Pons (tissue), 1 donor: ENCODE data around the gene RRP8.

Experiments
- DNase-seq: peaks from one replicate; pipeline ENCODE4 v3.0.0-alpha.2; 2016; ENCODE audit warnings: low spot score

The RRP8 gene

DNA sequence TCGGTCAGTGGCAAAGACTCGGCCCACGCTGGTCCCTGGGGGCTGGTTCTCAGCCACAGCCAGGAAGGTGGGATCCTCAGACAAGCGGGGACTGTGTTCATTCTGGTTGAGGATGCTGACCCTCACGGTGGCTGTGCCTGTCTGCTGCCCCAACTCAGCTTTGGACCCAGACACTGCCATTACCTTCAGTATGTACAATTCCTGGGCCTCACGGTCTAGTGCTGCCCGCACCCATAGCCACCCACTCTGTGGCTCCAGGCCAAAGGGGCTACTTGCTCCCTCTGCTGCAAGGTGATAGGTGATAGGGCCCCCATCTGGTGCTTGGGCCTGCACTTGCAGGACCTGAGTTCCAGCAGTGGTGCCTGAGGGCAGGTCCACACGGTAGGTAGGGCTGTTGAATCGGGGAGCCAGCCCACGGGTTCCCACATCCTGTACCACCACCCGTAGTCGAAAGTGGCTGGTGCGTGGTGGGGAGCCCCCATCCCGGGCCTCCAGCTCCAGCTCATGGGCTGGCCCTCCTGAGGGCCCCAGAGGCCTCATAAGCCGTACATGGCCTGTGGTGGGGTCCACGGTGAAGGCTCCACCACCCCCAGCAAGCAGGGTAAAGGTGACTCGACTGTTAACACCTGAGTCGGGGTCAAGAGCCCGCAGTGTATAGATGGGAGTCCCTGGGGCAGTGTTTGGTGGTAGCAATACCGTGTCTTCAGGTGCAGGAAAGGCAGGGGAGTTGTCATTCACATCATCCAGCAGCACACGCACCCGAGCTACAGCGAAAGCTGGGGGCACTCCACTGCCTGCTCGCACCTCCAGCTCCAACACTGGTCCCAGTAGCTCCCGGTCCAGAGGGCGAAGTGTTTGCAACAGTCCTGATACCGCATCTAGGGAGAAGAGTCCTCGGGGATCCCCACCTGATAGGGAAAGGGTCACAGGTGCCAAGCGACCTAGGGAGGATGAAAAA lies 29.0 kb upstream of the RRP8 start:
- no peak for DNase-seq

DNA sequence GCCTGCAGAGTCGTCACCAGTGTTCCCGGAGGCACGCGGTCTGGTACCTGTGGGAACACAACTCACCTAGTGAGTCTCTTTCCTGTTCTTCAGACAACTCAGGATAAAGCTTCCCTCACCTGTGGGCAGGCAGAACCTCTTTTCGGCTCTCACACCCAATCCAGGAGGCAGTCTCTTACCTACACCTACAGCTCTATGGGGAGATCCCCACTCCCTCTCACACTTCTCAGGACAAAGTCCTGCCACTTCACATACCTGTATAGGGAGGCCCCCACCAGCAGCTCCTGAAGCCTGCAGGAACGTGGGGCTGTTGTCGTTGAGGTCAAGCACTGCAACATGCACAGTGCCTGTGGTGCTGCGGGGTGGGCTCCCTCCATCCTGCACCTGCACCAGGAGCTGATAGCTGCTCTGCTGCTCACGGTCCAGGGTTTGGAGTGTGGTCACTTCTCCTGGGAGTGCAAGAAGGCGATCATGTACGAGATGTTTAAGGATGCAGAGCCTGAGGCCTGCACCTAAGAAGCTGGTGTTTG lies 28.0 kb upstream of the RRP8 start:
- DNase-seq = no peak

DNA sequence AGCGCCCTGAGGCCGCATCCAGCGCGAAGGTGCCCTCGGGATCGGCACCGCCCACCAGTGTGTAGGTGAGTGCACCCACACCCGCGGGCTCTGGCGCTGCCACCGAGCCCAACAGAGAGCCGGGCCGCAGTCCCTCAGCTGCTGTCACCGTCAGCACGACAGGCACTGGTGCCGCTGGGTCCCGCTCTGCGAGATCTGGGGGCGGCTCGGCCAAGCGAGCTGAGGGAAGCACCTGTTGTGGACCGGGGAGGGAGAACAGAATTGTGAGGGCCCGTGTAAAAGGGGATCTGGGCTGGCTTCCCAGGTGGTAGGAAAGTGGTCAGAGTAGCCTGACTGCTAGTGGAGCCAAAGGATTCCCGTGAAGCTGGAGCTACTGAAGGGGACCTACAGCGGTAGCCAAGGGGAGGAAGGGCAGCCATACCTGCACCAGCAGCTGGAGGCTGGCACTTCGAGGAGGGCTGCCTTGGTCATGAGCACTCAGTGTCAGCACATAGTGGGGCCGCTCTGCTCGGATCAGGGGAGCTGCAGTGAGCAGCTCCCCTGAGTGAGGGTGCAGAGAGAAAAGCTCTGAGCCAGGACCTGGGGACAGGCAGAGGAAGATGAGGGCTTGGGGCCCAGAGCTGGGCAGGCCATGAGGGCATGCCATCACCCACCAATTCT lies 27.3 kb upstream of the RRP8 start:
- no peak for DNase-seq

DNA sequence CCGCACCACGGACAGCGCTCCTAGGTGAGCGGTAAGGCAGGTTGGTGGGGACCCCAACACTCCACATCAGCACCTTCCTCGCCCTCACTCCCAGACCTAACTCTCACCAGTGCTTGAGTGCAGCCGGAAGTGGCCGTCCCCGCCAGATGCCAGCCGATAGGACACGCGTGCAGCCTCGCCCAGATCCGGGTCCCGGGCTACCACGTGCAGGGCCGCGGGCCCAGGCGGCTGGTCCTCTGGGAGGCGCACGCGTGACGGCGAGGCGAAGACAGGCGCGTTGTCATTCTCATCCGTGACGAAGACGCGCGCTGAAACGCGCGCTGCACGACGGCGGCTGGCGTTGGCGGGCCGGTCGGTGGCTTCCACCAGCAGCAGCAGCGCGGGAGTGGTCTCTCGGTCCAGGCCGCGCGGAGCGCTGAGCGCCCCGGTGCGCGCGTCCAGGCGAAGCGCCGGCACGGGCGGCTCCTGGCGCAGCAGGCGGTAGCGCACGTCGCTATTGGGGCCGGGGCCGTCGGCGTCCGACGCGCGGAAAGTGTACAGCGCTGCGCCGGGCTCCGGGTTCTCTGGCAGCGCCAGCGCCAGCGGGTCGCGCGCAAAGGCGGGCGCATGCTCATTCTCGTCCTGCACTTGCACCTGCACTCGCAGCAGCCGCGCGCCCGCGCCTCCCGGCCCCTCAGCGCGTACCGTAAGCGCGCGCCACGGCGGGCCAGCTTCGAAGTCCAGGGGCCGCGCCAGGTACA lies 26.6 kb upstream of the RRP8 start:
- no peak for DNase-seq

DNA sequence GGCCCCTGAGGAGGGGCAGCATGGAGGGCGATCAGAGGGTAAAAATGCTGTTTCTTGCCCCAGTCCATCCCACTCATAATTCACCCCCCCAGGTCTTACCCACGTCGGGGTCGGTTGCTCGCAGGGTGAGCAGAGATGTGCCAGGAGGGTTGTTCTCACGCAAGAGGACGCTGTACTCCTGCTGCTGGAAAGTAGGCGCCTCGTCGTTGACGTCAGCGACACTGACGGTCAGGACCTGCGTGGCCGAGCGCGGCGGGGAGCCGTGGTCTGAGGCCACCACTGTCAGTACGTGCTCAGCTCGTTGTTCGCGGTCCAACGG lies 26.1 kb upstream of the RRP8 start:
- no peak for DNase-seq

DNA sequence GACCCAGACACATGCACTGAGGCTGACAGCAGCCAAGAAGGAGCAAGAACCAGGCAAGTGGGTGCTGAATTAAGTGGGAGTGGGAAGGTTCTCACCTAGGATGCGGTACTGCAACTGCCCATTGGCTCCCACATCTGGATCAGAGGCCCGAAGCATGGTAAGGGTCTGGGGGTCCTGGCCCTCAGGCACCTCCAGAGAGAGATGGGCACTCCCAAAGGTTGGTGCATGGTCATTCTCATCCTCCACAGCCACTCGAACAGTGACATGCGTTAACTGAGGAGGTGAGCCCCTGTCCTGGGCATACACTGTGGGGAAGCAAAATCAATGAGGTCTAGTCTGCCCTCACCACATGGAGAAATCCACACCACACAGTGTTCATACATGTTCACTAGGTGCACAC lies 25.1 kb upstream of the RRP8 start:
- DNase-seq = no peak

DNA sequence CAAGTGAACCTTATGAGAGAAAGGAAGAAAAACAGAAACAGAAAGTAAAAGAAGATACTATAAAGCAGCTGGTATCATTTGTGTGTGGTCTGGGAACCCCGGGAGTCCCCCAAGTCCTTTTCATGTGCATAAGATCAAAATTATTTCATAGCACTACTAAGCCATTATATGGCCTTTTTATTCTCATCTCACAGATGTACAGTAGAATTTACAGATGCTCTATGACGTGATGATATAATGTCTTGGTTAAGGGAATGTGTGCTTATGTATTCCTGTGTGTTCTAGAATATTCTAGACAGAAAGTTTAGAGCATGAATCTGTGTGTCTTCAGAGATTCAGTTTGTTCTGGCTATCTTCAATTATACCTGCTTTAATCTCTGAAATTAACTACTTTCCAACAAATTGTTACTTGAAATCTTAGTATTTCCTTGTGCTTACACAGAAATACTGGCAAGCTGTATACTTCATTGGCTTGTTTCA lies 24.4 kb upstream of the RRP8 start:
- DNase-seq = no peak

DNA sequence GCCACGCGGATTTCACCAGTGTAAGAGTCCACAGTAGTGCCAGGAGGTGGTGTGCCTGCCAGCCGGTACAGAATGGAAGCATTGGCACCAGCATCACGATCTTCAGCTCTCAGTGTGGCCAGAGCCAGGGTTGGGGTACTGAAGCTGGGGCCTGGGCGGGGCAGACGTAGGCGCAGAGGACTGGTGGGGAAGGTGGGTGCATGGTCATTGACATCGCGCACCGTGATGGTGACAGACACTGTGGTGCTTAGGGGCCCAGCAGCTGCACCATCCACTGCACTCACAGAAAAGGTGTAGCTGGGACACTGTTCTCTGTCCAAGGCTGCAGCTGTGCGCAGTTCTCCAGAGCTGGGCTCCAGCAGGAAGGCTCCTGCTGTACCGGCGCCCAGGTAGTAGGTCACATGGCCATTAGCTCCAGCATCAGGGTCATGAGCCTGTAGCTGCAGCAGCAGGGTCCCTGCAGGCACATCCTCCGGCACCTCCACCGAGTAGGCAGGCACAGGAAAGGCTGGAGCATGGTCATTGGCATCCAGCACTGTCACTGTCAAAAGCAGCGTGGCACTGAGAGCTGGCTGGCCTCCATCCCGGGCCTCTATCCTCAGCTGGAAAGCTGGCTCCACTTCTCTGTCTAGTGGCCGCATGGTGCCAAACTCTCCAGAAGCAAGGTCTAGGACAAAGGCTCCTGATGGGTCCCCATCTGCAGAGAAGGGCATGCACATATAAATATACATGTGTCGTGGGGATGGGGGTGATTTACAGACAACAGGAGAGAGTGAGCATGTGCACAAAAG lies 23.8 kb upstream of the RRP8 start:
- peak; percentile 64 for DNase-seq

DNA sequence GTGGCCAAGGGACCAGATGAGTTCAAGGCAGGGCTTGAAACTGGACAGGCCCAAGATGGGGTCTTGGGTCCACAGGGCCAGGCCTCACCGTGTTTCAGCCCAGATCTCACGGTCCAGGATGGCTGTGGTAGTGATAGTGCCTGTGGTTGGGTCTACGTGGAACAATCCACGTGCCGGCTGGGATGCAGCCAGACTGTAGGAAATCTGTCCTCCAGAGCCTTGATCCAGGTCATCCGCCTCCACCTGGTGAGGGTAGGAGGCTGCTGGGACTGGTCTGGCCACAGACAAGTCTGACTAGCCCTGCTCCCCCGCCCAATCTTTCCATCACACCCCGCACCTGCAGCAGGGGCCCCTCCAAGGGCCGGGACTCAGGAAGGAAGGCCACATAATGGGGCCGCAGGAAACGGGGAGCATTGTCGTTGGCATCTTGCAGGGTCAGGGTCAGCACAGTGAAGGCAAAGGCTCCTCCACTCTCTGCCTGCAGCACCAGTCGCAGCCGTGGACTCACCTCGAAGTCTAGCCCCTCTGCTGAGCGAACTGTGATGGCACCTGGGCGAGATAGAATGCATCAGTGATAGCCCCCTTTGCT lies 22.5 kb upstream of the RRP8 start:
- DNase-seq = no peak

DNA sequence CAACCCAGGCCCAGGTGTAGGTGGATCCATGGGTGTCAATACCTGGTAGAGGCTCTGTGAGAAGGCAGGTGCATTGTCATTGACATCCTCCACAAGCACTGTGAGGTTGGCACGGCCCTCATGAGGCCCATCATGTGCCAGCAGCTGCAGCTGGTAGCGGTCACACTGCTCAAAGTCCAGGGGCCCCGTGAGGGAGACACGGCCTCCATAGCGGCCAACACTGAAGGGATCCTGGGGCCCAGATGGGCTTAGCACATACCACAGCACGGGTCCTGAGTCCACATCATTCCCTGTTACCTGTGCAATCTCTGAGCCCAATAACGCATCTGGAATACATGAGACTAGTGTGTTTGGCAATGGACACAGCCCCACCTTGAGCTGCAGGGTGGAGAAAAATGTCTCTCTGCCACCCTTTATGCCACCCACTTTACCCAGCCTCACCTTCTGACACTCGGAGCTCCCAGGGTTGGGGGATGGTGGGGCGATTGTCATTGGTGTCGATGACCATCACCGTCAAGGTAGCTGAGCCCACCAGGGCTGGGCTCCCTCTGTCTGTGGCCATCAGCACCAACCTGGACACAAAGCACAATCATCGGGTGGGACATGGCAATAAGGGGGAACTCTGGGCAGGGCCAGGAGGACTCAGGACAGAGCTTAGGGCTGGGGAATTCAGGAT lies 21.9 kb upstream of the RRP8 start:
- no peak for DNase-seq

DNA sequence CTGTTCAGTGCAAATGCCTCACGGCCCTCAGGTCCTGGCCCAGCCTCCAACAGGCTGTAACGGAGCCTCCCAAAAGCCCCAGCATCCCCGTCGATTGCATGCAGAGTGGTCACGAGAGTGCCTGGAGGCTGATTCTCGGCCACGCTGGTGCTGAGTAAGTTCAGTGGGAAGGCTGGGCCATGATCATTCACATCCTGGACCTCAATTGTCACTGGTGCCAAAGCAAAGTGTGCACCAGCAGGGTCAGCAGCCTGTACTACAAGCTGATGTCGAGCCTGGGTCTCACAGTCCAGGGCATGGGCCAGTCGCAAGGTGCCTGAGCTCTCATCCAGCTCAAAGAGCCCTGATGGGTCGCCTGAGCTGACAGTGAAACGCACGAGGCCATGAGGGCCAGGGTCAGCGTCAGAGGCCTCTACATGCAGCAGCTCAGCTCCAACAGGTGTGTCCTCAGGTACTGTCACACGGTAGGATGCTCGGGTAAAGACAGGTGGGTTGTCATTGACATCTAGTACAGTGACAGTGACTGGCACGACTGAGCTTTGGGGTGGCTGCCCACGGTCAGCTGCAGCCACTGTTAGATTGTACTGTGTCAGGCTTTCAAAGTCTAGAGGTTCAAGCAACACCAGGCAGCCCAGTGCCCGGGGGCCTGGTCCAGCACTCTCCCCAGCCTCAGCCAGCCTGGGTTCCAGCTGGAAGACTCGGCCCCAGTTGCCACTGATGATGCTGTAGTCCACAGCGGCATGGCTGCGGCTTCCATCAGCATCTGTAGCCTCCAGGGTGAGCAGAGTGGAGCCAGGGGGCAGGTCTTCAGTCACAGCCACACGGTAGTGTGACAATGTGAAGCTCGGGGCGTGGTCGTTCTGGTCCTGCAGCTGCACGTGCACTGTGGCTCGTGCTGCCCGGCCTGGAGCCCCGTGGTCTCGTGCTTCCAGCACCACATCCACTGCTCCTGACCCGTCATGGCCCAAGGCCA lies 20.3 kb upstream of the RRP8 start:
- DNase-seq = no peak

DNA sequence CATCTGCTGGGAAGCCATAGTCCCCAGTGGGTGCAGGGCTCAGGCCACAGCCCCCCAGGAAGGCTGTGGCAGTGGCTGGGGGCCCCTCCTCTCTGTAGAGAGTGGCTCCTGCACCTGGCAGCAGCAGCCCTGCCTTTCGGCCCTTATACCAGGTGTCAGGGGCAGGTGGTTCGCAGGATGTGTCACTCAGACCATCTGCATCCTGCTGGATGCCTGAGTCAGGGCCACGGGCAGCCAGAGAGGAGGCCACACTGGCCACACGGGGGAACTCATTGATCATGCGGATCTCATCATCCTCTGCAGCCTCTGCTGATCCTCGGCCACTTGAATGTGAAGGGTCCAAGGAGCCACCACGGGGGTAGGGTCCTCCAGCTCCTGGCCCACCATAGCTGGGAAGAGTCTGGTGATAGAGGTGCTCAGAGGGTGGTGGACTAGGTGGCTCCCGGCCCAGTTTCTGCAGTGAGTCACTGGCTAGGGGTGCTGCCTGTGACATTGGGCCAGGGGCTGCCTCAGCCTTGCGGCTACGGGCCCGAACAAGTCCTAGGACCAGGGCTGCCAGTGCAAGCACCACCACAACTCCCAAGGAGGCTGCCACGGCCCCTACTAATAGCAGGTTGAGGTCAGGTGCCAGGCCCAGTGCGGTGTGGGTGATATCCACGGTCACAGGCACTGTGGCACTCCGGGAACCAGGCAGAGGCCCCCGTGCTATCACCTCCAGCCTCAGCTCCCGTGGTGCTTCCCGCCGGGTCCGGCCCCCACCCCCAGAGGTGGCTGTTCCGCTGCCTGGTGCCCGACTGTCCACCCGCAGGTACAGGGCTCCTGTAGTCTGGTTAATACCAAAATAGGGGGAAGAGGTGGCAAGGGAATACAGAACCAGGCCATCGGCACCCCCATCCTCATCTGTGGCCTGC lies 19.1 kb upstream of the RRP8 start:
- DNase-seq = no peak

DNA sequence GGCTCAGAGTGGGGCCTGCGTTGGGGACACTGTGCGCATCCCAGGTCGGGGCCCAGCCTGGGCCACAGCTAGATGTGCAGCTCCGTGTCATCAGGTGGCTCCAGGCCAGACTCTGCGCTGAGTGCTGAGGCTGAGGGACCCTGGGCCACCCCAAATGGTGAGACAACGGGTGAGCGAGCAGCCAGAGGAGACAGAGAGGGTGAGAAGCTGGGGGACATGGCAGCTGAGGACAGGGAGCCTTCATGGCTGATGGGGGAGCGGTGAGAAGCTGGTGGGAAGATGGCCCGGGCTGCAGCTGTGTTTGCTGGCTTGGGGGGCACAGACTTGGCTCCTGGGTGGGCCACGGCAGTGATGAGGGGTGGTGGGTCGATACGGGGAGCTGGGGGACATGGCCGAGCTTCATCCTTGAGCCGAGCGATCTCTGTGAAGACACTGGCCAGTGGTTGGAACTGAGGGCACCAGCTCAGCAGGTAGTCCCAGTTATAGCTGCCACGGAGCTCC lies 18.3 kb upstream of the RRP8 start:
- DNase-seq = no peak

DNA sequence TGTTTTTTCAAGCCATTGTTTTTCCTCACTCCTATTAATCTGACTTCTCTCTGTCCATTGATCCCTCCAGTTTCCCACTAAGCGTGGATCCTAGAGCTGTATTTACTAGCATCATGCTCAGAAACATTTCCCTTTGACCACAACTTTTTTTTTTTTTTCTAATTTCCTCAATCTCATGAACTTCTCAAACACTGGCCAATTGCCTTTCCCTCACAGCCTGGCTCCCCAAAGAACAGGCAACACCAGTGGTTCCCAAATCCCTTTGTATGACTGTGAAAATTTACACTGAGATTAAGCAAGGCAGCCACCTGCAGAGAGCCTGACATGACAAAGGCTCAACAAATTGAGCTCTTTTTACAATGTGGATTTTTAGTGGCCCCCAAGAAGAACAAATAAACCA lies 17.2 kb upstream of the RRP8 start:
- no peak for DNase-seq

DNA sequence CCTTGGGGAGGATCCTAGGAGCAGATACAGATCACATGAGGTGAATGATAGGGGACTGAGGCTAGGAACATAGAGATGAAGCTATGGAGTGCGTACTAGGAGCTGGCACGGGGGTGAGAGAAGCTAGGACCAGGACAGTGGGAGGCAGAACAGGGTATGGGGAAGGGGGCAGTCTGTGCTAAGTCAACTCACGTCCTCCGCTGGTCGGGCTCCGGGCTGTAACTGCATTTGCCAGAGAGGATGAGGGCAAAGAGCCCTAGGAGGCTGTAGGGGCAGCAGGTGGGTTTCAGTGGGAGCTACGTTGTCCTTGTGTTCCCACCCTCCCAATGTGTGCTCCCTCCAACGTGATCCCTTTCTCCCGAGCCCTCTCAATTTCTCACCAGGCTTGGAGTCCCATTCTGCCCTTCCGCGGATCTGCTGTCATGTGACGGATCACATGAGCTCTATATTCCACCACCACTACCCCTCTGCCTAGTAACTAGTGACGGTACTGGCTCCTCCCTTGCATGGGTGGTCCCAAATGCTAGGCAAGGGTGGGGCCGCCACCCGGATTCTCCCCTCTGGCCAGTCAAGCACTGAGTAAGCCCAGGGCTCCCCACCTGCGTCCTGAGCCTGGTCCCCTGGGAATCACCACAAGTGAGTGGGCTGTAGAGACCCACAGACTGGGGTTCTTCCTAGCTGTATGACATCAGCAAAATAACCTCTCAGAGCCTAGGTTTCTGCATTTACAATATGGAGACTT lies 15.8 kb upstream of the RRP8 start, which contains the start of gene TPP1:
Gene TPP1 (minus strand): TSS at position 419 of the 742 bp plus-strand sequence. CDS start 22 bp downstream, at position 397.
- peak; percentile 99 for DNase-seq

DNA sequence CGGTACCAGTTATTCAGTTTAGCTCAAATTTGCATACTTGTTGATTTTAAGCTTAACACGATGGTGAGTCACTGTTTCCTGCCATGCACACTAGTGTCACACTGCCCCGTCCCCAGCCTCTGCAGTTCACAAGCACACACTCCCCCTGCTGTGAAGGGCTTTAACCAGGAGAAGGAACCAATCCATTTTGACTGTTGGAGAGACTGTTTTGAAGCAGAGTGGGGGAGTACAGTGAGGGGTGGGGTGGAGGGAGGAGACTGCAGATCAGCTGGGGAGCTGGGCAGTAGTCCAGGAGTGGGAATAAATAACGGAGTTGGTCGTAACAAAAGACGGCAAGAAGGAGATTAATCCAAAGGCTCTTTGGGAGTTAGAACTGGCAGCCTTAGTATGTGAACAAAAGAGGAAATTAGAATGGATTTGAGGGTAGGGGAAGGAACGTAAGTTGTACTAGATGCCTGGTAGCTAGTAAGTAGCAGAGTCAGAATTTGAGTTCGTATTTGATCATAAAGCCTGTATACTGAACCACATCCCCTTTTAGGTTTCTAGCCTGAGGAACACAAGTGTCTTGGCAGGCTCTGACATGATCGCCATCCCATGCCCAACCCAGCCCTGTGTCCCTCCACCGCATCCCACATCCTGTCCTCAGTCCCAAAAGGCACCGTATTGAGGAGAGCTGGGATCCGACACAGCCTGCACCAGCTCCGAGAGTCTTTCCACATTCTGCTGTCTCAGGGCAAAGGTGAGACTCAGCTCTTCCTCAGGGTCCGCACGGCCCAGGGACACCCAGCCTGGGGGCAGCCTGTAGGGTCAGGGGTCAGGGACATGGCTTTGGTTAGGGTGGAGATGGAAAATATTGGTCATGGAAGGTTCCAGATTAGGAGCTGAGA lies 14.9 kb upstream of the RRP8 start:
- DNase-seq = peak; percentile 67
